GM23338 (cell line): ENCODE measurements around the gene SLC43A2. TPM values are rescaled to one million over a fixed set of nuclear protein-coding genes. Genes with fewer than 3 reads are reported as not detected.

Source experiments
- ATAC-seq: fragments of 200-7000 bp; cut with Tn5 transposase; 3 replicates; pipeline ENCODE4 v1.9.1; 2020
- DNase-seq: peaks from one replicate; pipeline ENCODE4 v3.0.0-alpha.2; 2015; ENCODE audit warnings: low spot score
- H2AFZ ChIP-seq: fragments of 200-600 bp; sonication (generic); 2 replicates; pipeline ENCODE4 v1.8.0; 2016; ENCODE audit warnings: antibody characterized with exemption, mild to moderate bottlenecking, moderate library complexity
- H3F3A ChIP-seq: fragments of 200-600 bp; sonication (generic); replicated peaks from 2 replicates; pipeline ENCODE4 v1.8.0; 2017; ENCODE audit warnings: antibody characterized with exemption, mixed run types, low read depth
- H3K27ac ChIP-seq: fragments of 200-600 bp; sonication (generic); 2 replicates; pipeline ENCODE4 v1.6.1; 2016; ENCODE audit warnings: low read depth
- H3K27me3 ChIP-seq: fragments of 200-600 bp; sonication (generic); 2 replicates; pipeline ENCODE4 v1.8.0; 2016; ENCODE audit warnings: mild to moderate bottlenecking, mixed run types, moderate library complexity; ENCODE audit not compliant: insufficient read depth
- H3K36me3 ChIP-seq: fragments of 200-600 bp; sonication (generic); 2 replicates; pipeline ENCODE4 v1.8.0; 2016; ENCODE audit warnings: mild to moderate bottlenecking; ENCODE audit not compliant: insufficient read depth
- H3K4me1 ChIP-seq: fragments of 200-600 bp; sonication (generic); 2 replicates; pipeline ENCODE4 v1.8.0; 2016; ENCODE audit warnings: mild to moderate bottlenecking, moderate library complexity; ENCODE audit not compliant: insufficient read depth
- H3K4me2 ChIP-seq: fragments of 200-600 bp; sonication (generic); 2 replicates; pipeline ENCODE4 v1.7.1; 2017; ENCODE audit warnings: mixed run types
- H3K4me3 ChIP-seq: fragments of 200-600 bp; sonication (generic); 2 replicates; pipeline ENCODE4 v1.6.1; 2016; ENCODE audit warnings: mixed run types
- H3K79me2 ChIP-seq: fragments of 200-600 bp; sonication (generic); replicated peaks from 2 replicates; pipeline ENCODE4 v1.8.0; 2017; ENCODE audit warnings: mild to moderate bottlenecking; ENCODE audit not compliant: insufficient read depth
- H3K9me2 ChIP-seq: fragments of 200-600 bp; sonication (generic); 2 replicates; pipeline ENCODE4 v1.8.0; 2017; ENCODE audit not compliant: insufficient read depth
- H4K20me1 ChIP-seq: fragments of 200-600 bp; sonication (generic); replicated peaks from 2 replicates; pipeline ENCODE4 v1.8.0; 2017; ENCODE audit warnings: mild to moderate bottlenecking; ENCODE audit not compliant: insufficient read depth
- H3K27ac Mint-ChIP-seq: 2 replicates; pipeline ENCODE4 v1.8.0; 2020; ENCODE audit warnings: inconsistent platforms, mild to moderate bottlenecking, moderate library complexity, mixed read lengths
- H3K27me3 Mint-ChIP-seq: 3 replicates; pipeline ENCODE4 v1.8.0; 2022; ENCODE audit warnings: low read depth, mild to moderate bottlenecking, moderate library complexity, mixed read lengths, inconsistent platforms; ENCODE audit not compliant: insufficient read depth, poor library complexity
- H3K36me3 Mint-ChIP-seq: 3 replicates; pipeline ENCODE4 v1.8.0; 2021; ENCODE audit warnings: low read depth, mild to moderate bottlenecking, inconsistent platforms, moderate library complexity, mixed read lengths
- H3K4me1 Mint-ChIP-seq: 3 replicates; pipeline ENCODE4 v1.8.0; 2020; ENCODE audit warnings: mild to moderate bottlenecking, inconsistent platforms, mixed read lengths
- H3K4me3 Mint-ChIP-seq: 3 replicates; pipeline ENCODE4 v1.8.0; 2021; ENCODE audit warnings: moderate library complexity, mild to moderate bottlenecking, inconsistent platforms, mixed read lengths
- H3K9me3 Mint-ChIP-seq: 3 replicates; pipeline ENCODE4 v1.8.0; 2020; ENCODE audit warnings: moderate library complexity, mild to moderate bottlenecking, inconsistent platforms, mixed read lengths
- CREB1 ChIP-seq: fragments of 250-450 bp; sonication (Bioruptor Pico); IDR thresholded peaks from 2 replicates; pipeline ENCODE4 v1.5.0; 2020; ENCODE audit warnings: low read depth, mild to moderate bottlenecking, moderate library complexity
- EZH2 ChIP-seq: fragments of 200-600 bp; sonication (generic); IDR thresholded peaks from one replicate; pipeline ENCODE4 v1.8.0; 2017; ENCODE audit warnings: antibody characterized with exemption, mild to moderate bottlenecking, low read depth; ENCODE audit not compliant: unreplicated experiment
- EZH2phosphoT487 ChIP-seq: fragments of 200-600 bp; sonication (generic); IDR thresholded peaks from one replicate; pipeline ENCODE4 v1.8.1; 2018; ENCODE audit warnings: antibody characterized with exemption; ENCODE audit not compliant: unreplicated experiment
- JUNB ChIP-seq: IDR thresholded peaks from one replicate; pipeline ENCODE4 v1.6.1; 2016; ENCODE audit warnings: antibody characterized with exemption; ENCODE audit not compliant: unreplicated experiment
- POLR2AphosphoS5 ChIP-seq: IDR thresholded peaks from 2 replicates; pipeline ENCODE4 v1.6.1; 2016; ENCODE audit warnings: antibody characterized with exemption, low read depth
- REST ChIP-seq: IDR thresholded peaks from one replicate; pipeline ENCODE4 v1.6.1; 2018; ENCODE audit warnings: antibody characterized with exemption; ENCODE audit not compliant: unreplicated experiment
- STAT1 ChIP-seq: IDR thresholded peaks from one replicate; pipeline ENCODE4 v1.6.1; 2016; ENCODE audit warnings: antibody characterized with exemption; ENCODE audit not compliant: unreplicated experiment
- ZNF114 ChIP-seq: fragments of 250-450 bp; sonication (Bioruptor Pico); IDR thresholded peaks from 2 replicates; pipeline ENCODE4 v1.5.0; 2020; ENCODE audit warnings: mild to moderate bottlenecking, moderate library complexity
- ZNF462 ChIP-seq: fragments of 250-450 bp; sonication (Bioruptor Pico); IDR thresholded peaks from 2 replicates; pipeline ENCODE4 v1.5.0; 2020; ENCODE audit warnings: mild to moderate bottlenecking, moderate library complexity
- polyA plus RNA-seq: library from polyadenylated mRNA; unstranded; fragments of >200 nt; fragmentation: Nextera tagmentation; extraction: Ambion mirVana; gene quantifications from 2 replicates; pipeline ENCODE4 v1.2.1, GENCODE V29; 2016
- total RNA-seq: library from RNA; depleted of rRNA; stranded (reverse); fragments of >200 nt; shearing (Covaris generic); gene quantifications from 2 replicates; pipeline ENCODE4 v1.2.3, GENCODE V29; 2014

SLC43A2 gene
- total and polyA plus RNA-seq, 2 experiments from 2014 or later, result 2.2 to 9.8 TPM

- peak overlapping the region; percentile 89; the same call in 1 of the 3 replicates for H3K4me3 Mint-ChIP-seq
- Histone ChIP-seq H3K4me1 (peaks cover 12% of the 10 kb centered on the region; the same call in 1 of the 2 replicates), H3F3A (no peaks in the 10 kb centered on the region), H4K20me1 (peaks cover 45% of the 10 kb centered on the region), H3K9me2 (no peaks in the 10 kb centered on the region), H3K79me2 (peaks cover 54% of the 10 kb centered on the region), H3K27me3 (no peaks in the 10 kb centered on the region), H3K4me2 (no peak overlapping the region), H3K4me3 (no peak overlapping the region), H3K27ac (no peak overlapping the region), H3K36me3 (no peaks in the 10 kb centered on the region), H2AFZ (no peak overlapping the region)
- H3K4me1 Mint-ChIP-seq, result peaks cover 31% of the 10 kb centered on the region
- H3K9me3 Mint-ChIP-seq, result peaks cover 6% of the 10 kb centered on the region; the same call in 2 of the 3 replicates
- peaks cover 8% of the 10 kb centered on the region for H3K36me3 Mint-ChIP-seq
- no peak overlapping the region; the same call in 1 of the 2 replicates for H3K27ac Mint-ChIP-seq
- ATAC-seq, result no peak
- no peak for DNase-seq
- TF ChIP-seq EZH2phosphoT487 (no peak), CREB1 (CRISPR knock-in tag) (no peak), JUNB (no peak), POLR2AphosphoS5 (no peak), STAT1 (no peak)
- H3K27me3 Mint-ChIP-seq, result peaks cover 26% of the 10 kb centered on the region
Observed at GRCh38 chr17:1560101-1560857, 68.4 kb downstream of the SLC43A2 start.

GRCh38 chr17:1559047-1560043 lies 69.3 kb downstream of the SLC43A2 start:
- Mint-ChIP-seq H3K27ac (no peak overlapping the region), H3K4me3 (no peak overlapping the region), H3K27me3 (peaks cover 24% of the 10 kb centered on the region), H3K36me3 (peaks cover 8% of the 10 kb centered on the region), H3K4me1 (peaks cover 31% of the 10 kb centered on the region), H3K9me3 (peaks cover 6% of the 10 kb centered on the region; the same call in 2 of the 3 replicates)
- H3K79me2 ChIP-seq, result peaks cover 56% of the 10 kb centered on the region
- H3K9me2 ChIP-seq, result no peaks in the 10 kb centered on the region
- H3K27ac ChIP-seq, result no peak overlapping the region
- no peaks in the 10 kb centered on the region for H3K36me3 ChIP-seq
- H3K27me3 ChIP-seq, result no peaks in the 10 kb centered on the region
- no peak for DNase-seq
- no peak for ATAC-seq
- H4K20me1 ChIP-seq, result peaks cover 45% of the 10 kb centered on the region
- no peak overlapping the region for H3K4me2 ChIP-seq
- H2AFZ ChIP-seq, result no peak overlapping the region
- no peaks in the 10 kb centered on the region for H3F3A ChIP-seq
- no peak overlapping the region for H3K4me3 ChIP-seq
- H3K4me1 ChIP-seq, result peaks cover 12% of the 10 kb centered on the region; the same call in 1 of the 2 replicates
- TF ChIP-seq EZH2 (no peak), ZNF462 (CRISPR knock-in tag) (no peak), POLR2AphosphoS5 (no peak), ZNF114 (CRISPR knock-in tag) (no peak), REST (no peak), EZH2phosphoT487 (no peak), JUNB (no peak)
